WTC11 (cell line): ENCODE data around the gene SLC27A5. TPM values are rescaled to one million over a fixed set of nuclear protein-coding genes. Genes with fewer than 3 reads are reported as not detected.

Source experiments
- ATAC-seq: fragments of 200-7000 bp; cut with Tn5 transposase; 2 replicates; pipeline ENCODE4 v1.10.0; 2021; ENCODE audit warnings: mild to moderate bottlenecking, moderate library complexity
- CTCF ChIA-PET: fragments of 300-600 bp; sonication (Branson Sonifier 250); formaldehyde crosslinking; loops from one replicate; lab custom pipeline; 2021; ENCODE audit warnings: antibody characterized with exemption; lab: Charles Lee
- POLR2A ChIA-PET: fragments of 350-600 bp; sonication (Branson Sonifier 250); formaldehyde crosslinking; loops from one replicate; lab custom pipeline; 2021; ENCODE audit warnings: antibody characterized with exemption; lab: Charles Lee
- DNase-seq: peaks from one replicate; pipeline ENCODE4 v3.0.0; 2021; ENCODE audit warnings: low spot score
- H3K27ac Mint-ChIP-seq: 2 replicates; pipeline ENCODE4 v1.8.0; 2021; ENCODE audit warnings: mixed read lengths
- H3K27me3 Mint-ChIP-seq: 2 replicates; pipeline ENCODE4 v1.8.0; 2021; ENCODE audit warnings: low read depth, mild to moderate bottlenecking, moderate library complexity, mixed read lengths
- H3K36me3 Mint-ChIP-seq: 2 replicates; pipeline ENCODE4 v1.8.0; 2021; ENCODE audit warnings: mixed read lengths
- H3K4me1 Mint-ChIP-seq: 2 replicates; pipeline ENCODE4 v1.8.0; 2022; ENCODE audit warnings: mixed read lengths
- H3K4me3 Mint-ChIP-seq: 2 replicates; pipeline ENCODE4 v1.8.0; 2021; ENCODE audit warnings: mild to moderate bottlenecking, moderate library complexity, mixed read lengths
- H3K9me3 Mint-ChIP-seq: 2 replicates; pipeline ENCODE4 v1.8.0; 2021; ENCODE audit warnings: mixed read lengths
- ATF1 ChIP-seq: sonication (generic); formaldehyde crosslinking; IDR thresholded peaks from 2 replicates; pipeline ENCODE4 v1.8.1; 2023; ENCODE audit warnings: mild to moderate bottlenecking, moderate library complexity, missing genetic modification reagents
- ATF3 ChIP-seq: sonication (generic); formaldehyde crosslinking; conservative IDR thresholded peaks from 2 replicates; pipeline ENCODE4 v1.8.1; 2022; ENCODE audit warnings: mild to moderate bottlenecking, missing genetic modification reagents
- ATF6 ChIP-seq: sonication (generic); formaldehyde crosslinking; IDR thresholded peaks from 2 replicates; pipeline ENCODE4 v1.8.1; 2023; ENCODE audit warnings: mild to moderate bottlenecking, missing genetic modification reagents
- CREB1 ChIP-seq: sonication (generic); formaldehyde crosslinking; IDR thresholded peaks from 2 replicates; pipeline ENCODE4 v1.8.0; 2023; ENCODE audit warnings: mild to moderate bottlenecking, missing genetic modification reagents
- CREM ChIP-seq: sonication (generic); formaldehyde crosslinking; IDR thresholded peaks from 2 replicates; pipeline ENCODE4 v1.8.1; 2022; ENCODE audit warnings: mild to moderate bottlenecking, missing genetic modification reagents, moderate library complexity
- ELF4 ChIP-seq: sonication (generic); formaldehyde crosslinking; IDR thresholded peaks from 2 replicates; pipeline ENCODE4 v1.8.1; 2022; ENCODE audit warnings: low read depth, mild to moderate bottlenecking, moderate library complexity, missing genetic modification reagents
- IRF1 ChIP-seq: sonication (generic); formaldehyde crosslinking; IDR thresholded peaks from 2 replicates; pipeline ENCODE4 v1.8.0; 2023; ENCODE audit warnings: missing genetic modification reagents
- NR3C1 ChIP-seq: sonication (generic); formaldehyde crosslinking; conservative IDR thresholded peaks from 2 replicates; pipeline ENCODE4 v1.8.1; 2023; ENCODE audit warnings: low read depth, mild to moderate bottlenecking, missing genetic modification reagents
- PRDM15 ChIP-seq: sonication (generic); formaldehyde crosslinking; IDR thresholded peaks from 2 replicates; pipeline ENCODE4 v1.8.0; 2022; ENCODE audit warnings: missing genetic modification reagents
- RORB ChIP-seq: fragments of 250-450 bp; sonication (Bioruptor Pico); IDR thresholded peaks from 2 replicates; pipeline ENCODE4 v1.9.0; 2021; ENCODE audit warnings: mild to moderate bottlenecking
- SMAD3 ChIP-seq: sonication (generic); formaldehyde crosslinking; IDR thresholded peaks from 2 replicates; pipeline ENCODE4 v1.8.0; 2022; ENCODE audit warnings: missing genetic modification reagents, mild to moderate bottlenecking, borderline replicate concordance
- SMAD4 ChIP-seq: sonication (generic); formaldehyde crosslinking; IDR thresholded peaks from 2 replicates; pipeline ENCODE4 v1.8.0; 2022; ENCODE audit warnings: mild to moderate bottlenecking, missing genetic modification reagents
- SP1 ChIP-seq: sonication (generic); formaldehyde crosslinking; conservative IDR thresholded peaks from 2 replicates; pipeline ENCODE4 v1.8.1; 2022; ENCODE audit warnings: missing genetic modification reagents
- STAT6 ChIP-seq: sonication (generic); formaldehyde crosslinking; conservative IDR thresholded peaks from 2 replicates; pipeline ENCODE4 v1.8.1; 2023; ENCODE audit warnings: mild to moderate bottlenecking, low read depth, missing genetic modification reagents, moderate library complexity
- TEAD1 ChIP-seq: sonication (generic); formaldehyde crosslinking; IDR thresholded peaks from 2 replicates; pipeline ENCODE4 v1.8.0; 2022; ENCODE audit warnings: mild to moderate bottlenecking, missing genetic modification reagents
- TEAD4 ChIP-seq: sonication (generic); formaldehyde crosslinking; IDR thresholded peaks from 2 replicates; pipeline ENCODE4 v1.8.0; 2022; ENCODE audit warnings: mild to moderate bottlenecking, missing genetic modification reagents
- USF2 ChIP-seq: sonication (generic); formaldehyde crosslinking; IDR thresholded peaks from 2 replicates; pipeline ENCODE4 v1.8.1; 2023; ENCODE audit warnings: mild to moderate bottlenecking, missing genetic modification reagents, moderate library complexity
- ZSCAN18 ChIP-seq: fragments of 250-450 bp; sonication (Bioruptor Pico); IDR thresholded peaks from 2 replicates; pipeline ENCODE4 v2.1.2; 2022; ENCODE audit warnings: mild to moderate bottlenecking, moderate library complexity
- total RNA-seq: library from RNA; stranded (reverse); gene quantifications from 3 replicates; pipeline ENCODE4 v1.2.3, GENCODE V29; 2021

Gene SLC27A5
- total RNA-seq, 1 experiment from 2014 or later, result 21.9 TPM

GRCh38 chr19:58513213-58513693 is 1.5 kb upstream of the SLC27A5 start:
- Mint-ChIP-seq H3K9me3 (no peaks in the 10 kb centered on the region), H3K4me3 (no peak overlapping the region), H3K36me3 (peaks cover 5% of the 10 kb centered on the region), H3K27ac (no peak overlapping the region), H3K4me1 (peaks cover 21% of the 10 kb centered on the region), H3K27me3 (peaks cover 12% of the 10 kb centered on the region)
- ChIA-PET CTCF (interaction anchor here (1.0 to 2.7 kb wide), 26 partner anchors 9 to 285 kb away, joined by 3 to 33 read pairs (median 7); partner anchors contain the start of genes CHMP2A, TRIM28, UBE2M and ZNF324B), POLR2A (interaction anchor here (0.7 to 1.7 kb wide), 2 partner anchors 14 to 31 kb away, joined by 6 to 8 read pairs; partner anchors contain the start of gene TRIM28)
- DNase-seq (no peak), ATAC-seq (no peak)
- no peak for TF ChIP-seq TEAD1 (CRISPR knock-in tag)
- TF ChIP-seq USF2 (CRISPR knock-in tag), result no peak
- TF ChIP-seq PRDM15, result no peak
- TF ChIP-seq TEAD4 (CRISPR knock-in tag), result no peak
- no peak for TF ChIP-seq CREB1
- TF ChIP-seq IRF1 (CRISPR knock-in tag), result no peak
- TF ChIP-seq ZSCAN18 (CRISPR knock-in tag), result no peak

- no peak for TF ChIP-seq SMAD3
- TF ChIP-seq ATF6, result no peak
- no peak for TF ChIP-seq ATF3 (CRISPR knock-in tag)
- no peak for TF ChIP-seq RORB
- no peak for TF ChIP-seq USF2 (CRISPR knock-in tag)
- no peak for TF ChIP-seq SP1 (CRISPR knock-in tag)
- TF ChIP-seq ATF1, result no peak
- no peak for TF ChIP-seq NR3C1 (CRISPR knock-in tag)
- TF ChIP-seq ELF4, result no peak
- TF ChIP-seq STAT6 (CRISPR knock-in tag), result no peak
- TF ChIP-seq SMAD4 (CRISPR knock-in tag), result no peak
- TF ChIP-seq CREM (CRISPR knock-in tag), result no peak
- TF ChIP-seq TEAD1 (CRISPR knock-in tag), result no peak
- TF ChIP-seq, all 79 proteins: peak for 0
- peaks cover 22% of the 10 kb centered on the region for H3K27me3 Mint-ChIP-seq
- peaks cover 14% of the 10 kb centered on the region for H3K9me3 Mint-ChIP-seq
- ChIA-PET CTCF (no interaction called here), POLR2A (no interaction called here)
- no peak for ATAC-seq
- no peak overlapping the region for H3K27ac Mint-ChIP-seq
- peaks cover 8% of the 10 kb centered on the region for H3K4me1 Mint-ChIP-seq
- peaks cover 10% of the 10 kb centered on the region for H3K36me3 Mint-ChIP-seq
- no peak for DNase-seq
- H3K4me3 Mint-ChIP-seq, result no peak overlapping the region
These were observed 1.5 kb downstream of the SLC27A5 start for GRCh38 chr19:58510084-58510862.
